Stimulated activated CD4-positive, alpha-beta T cell treated with anti-CD3 and anti-CD28 coated beads, TNF-alpha, amount 100 ng/mL, for 24 hours (primary cell): ENCODE data around the gene CFHR4.
"Not testable (repeated sequence)": the region's sequence is repeated elsewhere in the genome, so short reads cannot be mapped to it uniquely, and the experiment has no call there.

Source experiments
- DNase-seq, 3 experiments: peaks; one replicate each; pipeline ENCODE4 v3.0.0-alpha.2; 2020; ENCODE audit warnings: low read depth in 3 of 3

CFHR4 gene

GRCh38 chr1:196941474-196941873 lies 53.6 kb downstream of the CFHR4 start:
- not testable (repeated sequence) for DNase-seq

GRCh38 chr1:196943568-196943967 lies 55.7 kb downstream of the CFHR4 start, which contains the start of gene CFHR2:
CFHR2 (plus strand) TSS chr1:196943738; CDS start chr1:196943881, 143 bp downstream.
- not testable (repeated sequence) for DNase-seq

- DNase-seq: no peak
Observed at GRCh38 chr1:196951711-196952394, 64.0 kb downstream of the CFHR4 start.

- DNase-seq: no peak
Observed at GRCh38 chr1:196954778-196955177, 66.9 kb downstream of the CFHR4 start.

- no peak for DNase-seq
Observed at GRCh38 chr1:196955926-196956325, 68.1 kb downstream of the CFHR4 start.

GRCh38 chr1:196960854-196961253 lies 73.0 kb downstream of the CFHR4 start:
- no peak for DNase-seq
